Activated CD4-positive, alpha-beta memory T cell treated with anti-CD3 and anti-CD28 coated beads for 36 hours (primary cell): Measurements from ENCODE around the gene CLEC18B. TPM values are rescaled to one million over a fixed set of nuclear protein-coding genes. Genes with fewer than 3 reads are reported as not detected.
A peak's percentile ranks its signal among the peaks of the same experiment; 100 is the strongest.
"Not testable (repeated sequence)": the region's sequence is repeated elsewhere in the genome, so short reads cannot be mapped to it uniquely, and the experiment has no call there.

Experiments
- CTCF ChIA-PET: fragments of 350-600 bp; sonication (Branson Sonifier 250); formaldehyde crosslinking; loops from one replicate; lab custom pipeline; 2021; ENCODE audit warnings: antibody characterized with exemption, inconsistent platforms; lab: Charles Lee
- POLR2A ChIA-PET: fragments of 350-600 bp; sonication (Branson Sonifier 250); formaldehyde crosslinking; loops from one replicate; lab custom pipeline; 2021; ENCODE audit warnings: antibody characterized with exemption; lab: Charles Lee
- DNase-seq: peaks from one replicate; pipeline ENCODE4 v3.0.0-alpha.2; 2020
- H3K27ac Mint-ChIP-seq: one replicate; pipeline ENCODE4 v1.8.0; 2021; ENCODE audit warnings: mixed read lengths
- H3K27me3 Mint-ChIP-seq: one replicate; pipeline ENCODE4 v1.8.0; 2021; ENCODE audit warnings: mixed read lengths
- H3K36me3 Mint-ChIP-seq: one replicate; pipeline ENCODE4 v1.8.0; 2021; ENCODE audit warnings: mixed read lengths
- H3K4me1 Mint-ChIP-seq: one replicate; pipeline ENCODE4 v1.8.0; 2021; ENCODE audit warnings: low read depth, mixed read lengths
- H3K4me3 Mint-ChIP-seq: one replicate; pipeline ENCODE4 v1.8.0; 2021; ENCODE audit warnings: mild to moderate bottlenecking, mixed read lengths
- H3K9me3 Mint-ChIP-seq: one replicate; pipeline ENCODE4 v1.8.0; 2021; ENCODE audit warnings: mixed read lengths
- intact Hi-C: fragments of 100-400 bp; cut with micrococcal nuclease; formaldehyde crosslinking; loops from one replicate; pipeline ENCODE4 v1.15.1; 2023
- total RNA-seq, 2 experiments: library from RNA; stranded (reverse); gene quantifications; one replicate each; pipeline ENCODE4 v1.2.3, GENCODE V29; 2021

CLEC18B gene
- total RNA-seq, 2 experiments from 2014 or later = 0.34 TPM; not detected in 1

DNA sequence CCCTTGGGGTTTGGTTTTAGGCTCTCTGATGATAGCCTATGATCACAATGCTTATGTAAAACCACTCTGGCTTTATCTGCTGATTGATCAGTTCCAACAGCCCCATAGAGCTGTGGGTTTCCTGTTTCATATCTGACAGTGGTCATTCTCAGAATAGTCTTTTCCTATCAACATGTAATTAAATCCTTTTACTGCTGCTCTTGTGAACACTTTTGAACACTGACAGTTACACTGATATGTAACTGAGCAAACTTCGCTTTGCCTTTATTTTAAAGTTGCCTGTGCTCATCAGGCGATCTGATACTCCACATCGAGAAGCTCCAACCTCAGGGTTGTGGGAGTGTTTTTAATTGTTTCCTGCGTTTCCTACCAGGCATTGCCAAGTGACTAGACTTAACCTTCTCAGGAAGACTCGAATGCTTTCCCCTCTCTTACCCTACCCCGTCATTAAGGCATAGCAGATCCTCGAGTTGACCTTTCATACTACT lies 17.3 kb upstream of the CLEC18B start:
- H3K4me1 Mint-ChIP-seq = peaks cover 16% of the 10 kb centered on the region
- H3K36me3 Mint-ChIP-seq = peaks cover 11% of the 10 kb centered on the region
- peak overlapping the region; percentile 65 for H3K27ac Mint-ChIP-seq
- CTCF ChIA-PET = interaction anchor here (0.7 kb wide), 1 partner anchor 133 kb away, joined by 3 read pairs; no protein-coding TSS in a partner anchor
- no peak for DNase-seq
- peaks cover 3% of the 10 kb centered on the region for H3K9me3 Mint-ChIP-seq
- no peak overlapping the region for H3K4me3 Mint-ChIP-seq
- H3K27me3 Mint-ChIP-seq = no peaks in the 10 kb centered on the region
- POLR2A ChIA-PET = no interaction called here
- intact Hi-C loops = loop anchor here (10.0 kb wide), 1 partner anchor 74 kb away; no protein-coding TSS in a partner anchor

DNA sequence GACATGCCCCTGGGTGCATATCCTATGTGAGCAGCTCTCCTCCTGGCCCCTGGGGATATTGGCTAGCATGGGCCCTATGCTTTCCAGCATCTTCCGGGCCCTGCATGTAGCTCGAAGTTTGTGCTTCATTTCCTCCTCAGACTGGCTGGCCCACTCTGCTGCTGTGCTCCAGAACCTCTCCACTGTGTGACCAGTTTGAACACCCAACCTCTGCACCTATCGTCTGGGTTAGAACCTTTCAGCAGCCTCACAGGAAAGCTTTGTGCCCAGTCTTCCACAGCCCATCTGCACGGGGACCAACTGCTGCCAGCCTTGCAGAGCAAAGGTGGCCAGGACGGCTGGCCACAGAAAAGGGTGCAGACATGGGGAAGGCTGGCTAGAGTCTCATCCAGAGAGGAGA lies 10.2 kb upstream of the CLEC18B start:
- Mint-ChIP-seq H3K4me1 (no peaks in the 10 kb centered on the region), H3K27ac (no peak overlapping the region), H3K9me3 (peaks cover 3% of the 10 kb centered on the region), H3K27me3 (no peaks in the 10 kb centered on the region), H3K4me3 (no peak overlapping the region), H3K36me3 (no peaks in the 10 kb centered on the region)
- CTCF ChIA-PET = no interaction called here
- intact Hi-C loops = loop anchor here (5.0 to 10.0 kb wide), 2 partner anchors 67 to 124 kb away; no protein-coding TSS in a partner anchor
- DNase-seq = no peak
- POLR2A ChIA-PET = no interaction called here

DNA sequence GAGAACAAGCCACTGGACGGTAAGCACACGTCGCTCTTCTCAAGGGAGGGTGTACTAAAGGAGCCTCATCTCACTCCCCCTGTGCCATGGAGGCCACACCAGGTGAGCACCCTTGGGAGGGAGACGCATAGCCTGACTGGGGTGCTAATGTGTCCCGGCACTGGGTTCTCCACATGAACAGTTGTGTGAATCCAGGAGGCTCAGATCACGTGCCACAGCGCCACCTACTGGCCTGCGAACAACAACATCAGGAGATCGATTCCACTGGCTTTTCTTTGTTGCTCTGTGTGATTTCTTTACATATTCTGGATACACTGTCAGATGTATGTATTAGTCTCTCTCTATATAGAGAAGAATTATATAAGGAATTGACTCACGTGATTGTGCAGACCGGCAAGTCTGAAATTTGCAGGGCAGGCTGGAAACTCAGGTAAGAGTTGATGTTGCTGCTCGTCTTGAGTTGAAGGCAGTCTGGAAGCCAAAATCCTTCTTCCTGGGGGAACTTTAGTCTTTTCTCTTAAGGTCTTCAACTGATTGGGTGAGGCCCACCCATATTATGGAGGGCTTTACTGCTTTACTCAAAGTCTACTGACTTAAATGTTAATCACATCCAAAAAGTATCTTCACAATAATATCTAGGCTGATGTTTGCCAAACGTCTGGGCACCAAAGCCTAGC lies 8.9 kb upstream of the CLEC18B start:
- H3K4me1 Mint-ChIP-seq, H3K27me3 Mint-ChIP-seq, H3K36me3 Mint-ChIP-seq, POLR2A ChIA-PET, H3K9me3 Mint-ChIP-seq, H3K4me3 Mint-ChIP-seq, H3K27ac Mint-ChIP-seq: not testable (repeated sequence)
- CTCF ChIA-PET = interaction anchor here (1.0 kb wide), 1 partner anchor 19 kb away, joined by 4 read pairs; no protein-coding TSS in a partner anchor
- peak; percentile 70 for DNase-seq
- intact Hi-C loops = loop anchor here (5.0 to 10.0 kb wide), 2 partner anchors 65 to 123 kb away; no protein-coding TSS in a partner anchor

DNA sequence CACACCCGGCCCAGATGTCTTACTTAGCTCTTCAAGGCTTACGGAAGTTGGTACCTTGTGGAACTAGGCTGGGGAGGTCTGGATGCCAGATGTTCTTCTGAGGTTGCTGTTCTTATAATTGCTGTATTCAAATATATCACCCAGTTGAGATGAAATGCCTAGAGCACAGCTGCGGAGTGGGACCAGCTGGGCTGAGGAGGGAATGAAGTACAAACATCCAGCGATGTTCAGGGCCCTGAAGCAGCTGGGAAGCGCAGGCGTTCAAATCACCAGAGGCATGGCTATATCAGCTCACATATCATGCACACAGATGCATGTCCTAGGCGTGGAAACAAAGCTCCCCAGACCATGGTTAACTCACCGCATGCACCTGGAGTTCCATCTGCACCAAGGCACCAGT lies 7.2 kb upstream of the CLEC18B start:
- H3K27me3 Mint-ChIP-seq, H3K4me1 Mint-ChIP-seq, H3K27ac Mint-ChIP-seq, H3K4me3 Mint-ChIP-seq, intact Hi-C loops, POLR2A ChIA-PET, H3K36me3 Mint-ChIP-seq, DNase-seq, CTCF ChIA-PET, H3K9me3 Mint-ChIP-seq: not testable (repeated sequence)

DNA sequence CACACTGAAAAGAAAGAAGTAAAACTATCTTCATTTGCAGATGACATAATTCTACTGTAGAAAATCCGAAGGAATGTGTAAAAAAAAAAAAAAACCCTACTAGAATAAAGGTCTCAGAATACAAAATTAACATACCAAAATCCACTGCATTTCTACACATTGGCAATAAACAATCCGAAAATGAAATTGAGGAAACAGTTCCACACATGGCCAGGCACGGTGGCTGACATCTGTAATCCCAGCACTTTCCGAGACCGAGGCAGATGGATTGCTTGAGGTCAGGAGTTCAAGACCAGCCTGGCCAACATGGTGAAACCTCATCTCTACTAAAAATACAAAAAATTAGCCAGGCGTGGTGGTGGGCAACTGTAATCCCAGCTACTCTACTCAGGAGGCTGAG lies 4.5 kb upstream of the CLEC18B start:
- H3K27ac Mint-ChIP-seq, intact Hi-C loops, H3K4me1 Mint-ChIP-seq, POLR2A ChIA-PET, H3K9me3 Mint-ChIP-seq, H3K27me3 Mint-ChIP-seq, H3K4me3 Mint-ChIP-seq, DNase-seq, CTCF ChIA-PET, H3K36me3 Mint-ChIP-seq: not testable (repeated sequence)

DNA sequence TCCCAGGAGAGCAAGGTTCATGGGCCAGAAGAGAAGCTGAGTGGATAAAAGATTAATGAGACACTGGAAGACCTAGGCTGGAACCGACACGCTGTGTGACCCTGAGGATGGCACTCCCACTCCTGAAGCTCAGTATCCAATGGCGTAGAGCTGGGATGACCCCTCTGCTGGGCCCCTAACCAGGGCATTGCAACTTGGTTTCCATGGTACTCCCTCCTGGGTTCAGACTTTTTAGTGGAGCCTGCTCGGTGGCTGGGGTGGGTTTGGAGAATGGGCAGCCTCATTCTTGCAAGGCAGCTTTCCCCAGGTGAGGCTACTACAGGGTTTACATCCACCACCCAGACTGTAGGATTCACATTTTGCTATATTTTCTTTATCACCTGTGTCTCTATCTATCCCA lies 2.4 kb upstream of the CLEC18B start:
- DNase-seq, H3K9me3 Mint-ChIP-seq, POLR2A ChIA-PET, H3K4me1 Mint-ChIP-seq, H3K4me3 Mint-ChIP-seq, intact Hi-C loops, H3K36me3 Mint-ChIP-seq, CTCF ChIA-PET, H3K27ac Mint-ChIP-seq, H3K27me3 Mint-ChIP-seq: not testable (repeated sequence)

DNA sequence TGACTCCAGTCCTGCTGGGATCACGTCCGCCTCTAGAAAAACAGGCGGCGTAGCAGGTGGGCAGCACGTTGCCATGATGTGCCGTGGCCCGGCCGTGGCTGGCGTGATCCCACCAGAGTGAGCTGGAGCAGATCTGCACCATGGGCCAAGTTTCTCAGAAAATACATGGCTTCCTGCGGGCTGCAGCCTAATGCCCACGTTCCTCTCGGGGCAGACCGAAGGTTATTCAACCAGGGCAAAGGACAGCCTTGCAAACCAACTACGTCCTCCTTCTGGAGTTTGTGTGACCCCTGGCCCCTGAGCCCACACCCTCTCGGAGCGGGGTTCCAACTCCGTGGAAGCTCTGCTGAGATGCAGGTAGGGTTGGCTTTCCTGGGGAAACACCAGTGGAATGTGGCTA lies 808 bp upstream of the CLEC18B start:
- H3K36me3 Mint-ChIP-seq, H3K4me1 Mint-ChIP-seq, POLR2A ChIA-PET, H3K4me3 Mint-ChIP-seq, DNase-seq, H3K27me3 Mint-ChIP-seq, intact Hi-C loops, H3K9me3 Mint-ChIP-seq, H3K27ac Mint-ChIP-seq, CTCF ChIA-PET: not testable (repeated sequence)

DNA sequence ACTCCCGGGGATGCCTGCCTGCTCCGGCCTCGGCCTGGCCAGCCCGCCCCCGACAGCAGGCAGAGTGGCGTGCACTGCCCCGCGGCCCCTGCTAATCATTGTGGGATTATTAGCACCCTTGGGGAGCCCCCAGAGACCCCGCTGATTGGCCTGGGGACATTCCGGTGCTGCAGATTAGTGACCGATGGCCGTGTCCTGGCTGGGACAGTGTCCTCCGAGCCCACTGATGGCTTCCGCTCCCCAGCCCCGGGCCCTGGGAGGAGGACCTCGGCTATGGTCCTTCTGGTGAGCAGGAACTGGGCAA lies 156 bp upstream of the CLEC18B start:
- H3K27ac Mint-ChIP-seq, H3K36me3 Mint-ChIP-seq, H3K9me3 Mint-ChIP-seq, CTCF ChIA-PET, H3K27me3 Mint-ChIP-seq, intact Hi-C loops, H3K4me3 Mint-ChIP-seq, POLR2A ChIA-PET, DNase-seq, H3K4me1 Mint-ChIP-seq: not testable (repeated sequence)

DNA sequence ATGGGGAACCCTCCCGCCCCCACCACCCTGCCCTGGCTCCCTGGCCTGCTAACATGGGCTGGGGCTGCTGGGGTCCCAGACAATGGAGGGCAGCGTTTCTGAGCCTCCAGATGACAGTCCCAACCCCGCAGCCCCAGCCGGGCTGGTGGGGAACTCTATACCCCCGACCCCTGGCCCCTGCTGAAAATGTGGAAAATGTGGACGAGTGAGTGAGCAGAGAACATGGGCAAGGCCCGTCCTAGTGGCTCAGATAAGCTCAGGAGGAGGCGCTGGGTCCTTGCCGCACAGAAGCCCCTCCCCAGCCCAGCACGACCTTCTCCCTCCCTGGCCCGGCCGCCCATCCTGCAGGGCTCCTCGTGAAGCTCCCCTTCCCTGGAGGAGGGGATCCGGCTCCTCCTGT lies 1.5 kb downstream of the CLEC18B start:
- H3K27ac Mint-ChIP-seq, intact Hi-C loops, H3K4me3 Mint-ChIP-seq, POLR2A ChIA-PET, DNase-seq, H3K4me1 Mint-ChIP-seq, H3K9me3 Mint-ChIP-seq, H3K36me3 Mint-ChIP-seq, CTCF ChIA-PET, H3K27me3 Mint-ChIP-seq: not testable (repeated sequence)

DNA sequence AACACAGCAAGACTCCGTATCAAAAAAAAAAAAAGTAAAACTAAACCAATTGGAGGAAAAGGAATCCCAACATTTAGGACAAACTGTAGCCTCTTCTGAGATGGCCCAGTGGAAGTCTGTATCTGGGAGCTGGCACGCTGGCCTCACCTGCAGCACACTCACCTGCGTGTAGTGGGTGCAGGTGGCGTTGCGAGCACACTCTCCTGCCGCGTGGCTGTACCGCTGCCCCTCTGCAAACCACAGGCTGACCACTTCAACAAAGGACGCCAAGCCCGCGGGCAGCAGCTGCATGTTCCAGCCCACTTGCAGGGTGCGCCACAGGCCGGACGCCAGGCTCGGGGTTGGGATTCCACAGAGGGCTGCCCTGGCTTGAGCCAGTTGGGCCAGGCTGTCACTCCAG lies 3.4 kb downstream of the CLEC18B start:
- intact Hi-C loops, H3K36me3 Mint-ChIP-seq, H3K27ac Mint-ChIP-seq, H3K4me3 Mint-ChIP-seq, H3K9me3 Mint-ChIP-seq, H3K27me3 Mint-ChIP-seq, CTCF ChIA-PET, H3K4me1 Mint-ChIP-seq, DNase-seq, POLR2A ChIA-PET: not testable (repeated sequence)

DNA sequence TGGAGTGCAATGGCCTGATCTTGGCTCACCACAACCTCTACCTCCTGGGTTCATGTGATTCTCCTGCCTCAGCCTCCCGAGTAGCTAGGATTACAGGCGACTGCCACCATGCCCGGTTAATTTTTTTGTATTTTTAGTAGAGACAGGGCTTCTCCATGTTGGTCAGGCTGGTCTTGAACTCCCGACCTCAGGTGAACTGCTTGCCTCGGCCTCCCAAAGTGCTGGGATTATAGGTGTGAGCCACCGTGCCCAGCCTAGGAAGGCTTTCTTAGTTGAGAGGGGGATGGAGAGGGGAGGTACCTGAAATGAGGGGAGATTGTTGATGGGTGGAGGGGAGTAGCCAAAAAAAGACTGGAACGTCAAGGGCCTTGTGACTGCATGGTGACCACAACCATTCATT lies 7.4 kb downstream of the CLEC18B start:
- intact Hi-C loops, POLR2A ChIA-PET, H3K9me3 Mint-ChIP-seq, CTCF ChIA-PET, DNase-seq, H3K27ac Mint-ChIP-seq, H3K27me3 Mint-ChIP-seq, H3K4me1 Mint-ChIP-seq, H3K36me3 Mint-ChIP-seq, H3K4me3 Mint-ChIP-seq: not testable (repeated sequence)

DNA sequence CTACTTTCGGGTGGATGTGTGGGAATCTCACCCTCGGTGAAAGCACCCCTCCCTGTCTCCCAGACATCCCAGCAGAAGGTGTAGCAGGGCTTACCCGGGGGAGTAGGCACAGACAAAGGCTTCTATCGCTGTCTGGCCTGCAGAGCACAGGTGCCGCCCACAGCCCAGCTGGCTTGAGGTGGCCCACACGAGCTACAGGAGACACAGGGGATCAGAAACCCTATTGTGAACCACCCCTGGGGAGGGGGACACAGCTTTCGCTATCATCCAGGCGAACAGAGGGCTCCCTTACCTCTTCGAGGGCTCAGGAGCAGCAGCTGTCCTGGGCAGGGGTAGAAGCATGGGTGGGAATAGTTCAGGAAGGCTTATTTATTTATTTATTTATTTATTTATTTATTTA lies 7.8 kb downstream of the CLEC18B start:
- H3K4me1 Mint-ChIP-seq, intact Hi-C loops: not testable (repeated sequence)

DNA sequence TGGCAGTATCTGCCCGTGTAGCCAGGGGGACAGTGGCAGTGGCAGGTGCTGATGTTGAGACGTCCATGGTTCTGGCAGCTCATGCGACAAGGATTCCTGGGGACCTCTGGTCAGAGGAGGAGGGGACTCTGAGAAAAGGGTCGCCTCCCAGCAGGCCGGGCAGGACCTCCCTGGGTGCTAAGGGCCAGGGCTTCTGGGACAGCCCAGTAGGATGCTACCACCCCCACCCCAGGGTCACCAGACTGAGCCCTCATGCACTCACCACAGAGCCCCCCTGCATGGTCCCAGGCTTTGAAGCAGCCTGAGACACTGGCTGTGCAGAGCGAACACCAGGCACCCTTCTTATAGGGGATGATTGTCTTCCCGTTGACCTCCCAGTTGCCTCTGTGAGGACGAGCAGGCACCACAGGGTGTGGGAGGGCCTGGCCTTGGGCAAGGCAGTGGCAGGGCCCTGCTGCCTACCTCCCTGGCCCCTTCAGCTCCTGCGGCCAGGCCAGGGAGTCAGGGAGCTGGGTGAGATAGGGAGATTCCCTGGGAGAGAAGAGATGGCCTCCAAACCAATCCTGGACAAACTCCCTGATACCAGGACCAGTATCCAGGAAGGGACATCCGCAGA lies 8.4 kb downstream of the CLEC18B start:
- intact Hi-C loops, H3K9me3 Mint-ChIP-seq, CTCF ChIA-PET, H3K27me3 Mint-ChIP-seq, H3K4me3 Mint-ChIP-seq, POLR2A ChIA-PET, H3K27ac Mint-ChIP-seq, DNase-seq, H3K4me1 Mint-ChIP-seq, H3K36me3 Mint-ChIP-seq: not testable (repeated sequence)

More for the DNA sequence above, 7.8 kb downstream of the CLEC18B start:
- CTCF ChIA-PET, H3K9me3 Mint-ChIP-seq, H3K27me3 Mint-ChIP-seq, POLR2A ChIA-PET, H3K27ac Mint-ChIP-seq, DNase-seq, H3K36me3 Mint-ChIP-seq, H3K4me3 Mint-ChIP-seq: not testable (repeated sequence)
